Neutrophil (primary cell): ENCODE data around the gene TRIM15.

Experiments used
- H3K27ac ChIP-seq: fragments of 200-600 bp; sonication (generic); 2 replicates; pipeline ENCODE4 v1.5.1; 2016; ENCODE audit warnings: mild to moderate bottlenecking, moderate library complexity
- H3K27me3 ChIP-seq: fragments of 200-600 bp; sonication (generic); 2 replicates; pipeline ENCODE4 v1.6.0; 2016; ENCODE audit warnings: mild to moderate bottlenecking
- H3K36me3 ChIP-seq: fragments of 200-600 bp; sonication (generic); 2 replicates; pipeline ENCODE4 v1.5.1; 2017
- H3K4me1 ChIP-seq, 2 experiments: fragments of 200-600 bp in 1 of 2; sonication (generic) in 1 of 2; 1 replicate in 1 of 2; 2 replicates in 1 of 2; pipeline versions ENCODE4 v1.5.1 to v1.6.1; 2013 to 2016; ENCODE audit warnings: low read depth in 1 of 2, low read length in 1 of 2, mild to moderate bottlenecking in 1 of 2, moderate library complexity in 1 of 2; ENCODE audit not compliant: control insufficient read depth in 1 of 2, insufficient read depth in 1 of 2
- H3K4me3 ChIP-seq, 2 experiments: fragments of 200-600 bp in 1 of 2; sonication (generic) in 1 of 2; 1 replicate in 1 of 2; 2 replicates in 1 of 2; pipeline ENCODE4 v1.5.1; 2013 to 2016; ENCODE audit warnings: low read depth in 1 of 2, low read length in 1 of 2, mild to moderate bottlenecking in 1 of 2, moderate library complexity in 1 of 2
- H3K9me3 ChIP-seq: fragments of 200-600 bp; sonication (generic); 2 replicates; pipeline ENCODE4 v1.5.1; 2016
- TF ChIP-seq, protein P1 (sequence below): fragments of 200-600 bp; sonication (generic); IDR thresholded peaks from 2 replicates; pipeline ENCODE4 v1.5.1; 2016; ENCODE audit warnings: antibody characterized with exemption

Gene TRIM15

DNA sequence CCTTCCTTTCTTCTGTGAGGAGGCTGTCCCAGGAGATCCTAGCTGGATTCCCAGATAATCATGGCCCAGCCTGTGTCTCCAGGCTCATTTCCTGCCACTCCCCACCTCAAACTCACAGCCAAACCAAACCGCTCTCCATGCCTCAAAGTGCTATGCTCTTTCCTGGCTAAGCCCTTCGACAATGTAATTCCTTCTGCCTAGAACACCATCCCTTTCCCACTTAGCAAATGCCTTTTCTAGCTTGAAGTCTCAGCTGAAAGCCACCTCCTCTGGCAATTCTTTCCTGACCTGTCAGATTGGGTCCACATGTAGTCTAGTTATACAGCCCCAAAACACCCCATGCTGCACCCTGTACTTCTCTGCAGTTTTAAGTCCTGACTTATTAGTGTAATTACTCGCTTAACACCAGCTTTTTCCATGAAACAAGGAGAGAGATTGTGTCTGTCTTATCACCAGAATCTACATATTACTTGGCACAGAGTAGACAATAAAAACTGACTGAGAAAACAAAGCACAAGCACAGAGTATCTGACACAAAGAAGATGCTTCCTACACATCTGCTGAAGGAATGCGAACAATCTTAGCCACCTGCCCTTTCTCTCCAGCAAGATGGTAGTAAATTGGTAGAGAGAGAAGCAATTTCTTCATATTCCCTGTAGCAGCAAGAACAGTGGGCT lies 44.4 kb downstream of the TRIM15 start:
- Histone ChIP-seq H3K4me1 (peaks cover 35 to 39% of the 10 kb centered on the region in 2 experiments), H3K9me3 (no peaks in the 10 kb centered on the region), H3K4me3 (no peak overlapping the region), H3K27me3 (no peaks in the 10 kb centered on the region), H3K27ac (no peak overlapping the region), H3K36me3 (peaks cover 5% of the 10 kb centered on the region)
- TF ChIP-seq, protein P1, sequence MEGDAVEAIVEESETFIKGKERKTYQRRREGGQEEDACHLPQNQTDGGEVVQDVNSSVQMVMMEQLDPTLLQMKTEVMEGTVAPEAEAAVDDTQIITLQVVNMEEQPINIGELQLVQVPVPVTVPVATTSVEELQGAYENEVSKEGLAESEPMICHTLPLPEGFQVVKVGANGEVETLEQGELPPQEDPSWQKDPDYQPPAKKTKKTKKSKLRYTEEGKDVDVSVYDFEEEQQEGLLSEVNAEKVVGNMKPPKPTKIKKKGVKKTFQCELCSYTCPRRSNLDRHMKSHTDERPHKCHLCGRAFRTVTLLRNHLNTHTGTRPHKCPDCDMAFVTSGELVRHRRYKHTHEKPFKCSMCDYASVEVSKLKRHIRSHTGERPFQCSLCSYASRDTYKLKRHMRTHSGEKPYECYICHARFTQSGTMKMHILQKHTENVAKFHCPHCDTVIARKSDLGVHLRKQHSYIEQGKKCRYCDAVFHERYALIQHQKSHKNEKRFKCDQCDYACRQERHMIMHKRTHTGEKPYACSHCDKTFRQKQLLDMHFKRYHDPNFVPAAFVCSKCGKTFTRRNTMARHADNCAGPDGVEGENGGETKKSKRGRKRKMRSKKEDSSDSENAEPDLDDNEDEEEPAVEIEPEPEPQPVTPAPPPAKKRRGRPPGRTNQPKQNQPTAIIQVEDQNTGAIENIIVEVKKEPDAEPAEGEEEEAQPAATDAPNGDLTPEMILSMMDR: no peak

DNA sequence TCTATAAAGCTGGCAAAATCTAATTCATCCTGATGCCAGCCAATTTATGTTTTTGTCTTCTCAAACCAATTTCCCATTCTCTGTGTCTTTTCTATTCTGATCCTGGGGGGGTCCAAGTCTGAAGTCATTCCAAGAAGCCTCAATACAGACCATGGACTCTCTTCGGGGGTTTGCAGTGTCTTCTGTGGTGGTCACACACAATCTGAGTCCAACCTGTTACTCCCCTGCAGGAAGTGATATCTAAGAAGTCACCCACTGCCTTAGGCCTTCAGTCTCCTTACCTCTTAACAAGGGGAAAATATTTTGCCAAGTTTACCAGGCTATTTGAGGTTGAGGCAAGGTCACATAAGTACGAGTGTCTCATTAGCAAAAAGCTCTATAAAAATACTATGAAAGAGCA lies 48.0 kb downstream of the TRIM15 start:
- no peaks in the 10 kb centered on the region for H3K27me3 ChIP-seq
- TF ChIP-seq, protein P1: no peak
- H3K9me3 ChIP-seq: no peaks in the 10 kb centered on the region
- no peak overlapping the region for H3K4me3 ChIP-seq
- H3K36me3 ChIP-seq: no peaks in the 10 kb centered on the region
- H3K27ac ChIP-seq: no peak overlapping the region
- peaks cover 39% of the 10 kb centered on the region in 2 experiments for H3K4me1 ChIP-seq

DNA sequence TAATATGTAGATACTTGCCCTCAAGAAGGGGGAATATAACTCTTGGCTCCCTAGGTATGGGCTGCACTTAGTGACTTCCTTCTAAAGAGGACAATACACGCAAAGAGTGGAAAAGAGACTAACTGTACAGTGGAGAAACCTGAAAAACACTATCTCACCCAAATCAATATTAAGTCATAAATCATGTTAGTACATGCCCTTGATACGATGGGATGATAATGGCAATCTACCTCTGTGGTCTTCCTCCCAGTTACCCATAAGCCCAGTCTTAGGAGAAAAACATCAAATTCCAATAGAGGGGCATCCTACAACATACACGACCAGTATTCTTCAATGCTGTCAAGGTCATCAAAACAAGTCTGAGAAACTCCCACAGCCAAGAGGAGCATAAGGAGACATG lies 48.6 kb downstream of the TRIM15 start:
- no peaks in the 10 kb centered on the region for H3K36me3 ChIP-seq
- H3K27ac ChIP-seq: no peak overlapping the region
- TF ChIP-seq, protein P1: no peak
- H3K4me1 ChIP-seq: peaks cover 34 to 35% of the 10 kb centered on the region in 2 experiments
- no peaks in the 10 kb centered on the region for H3K9me3 ChIP-seq
- peak overlapping the region in 1 of 2 experiments; percentile 84 for H3K4me3 ChIP-seq
- H3K27me3 ChIP-seq: no peaks in the 10 kb centered on the region

- peaks cover 23 to 25% of the 10 kb centered on the region in 2 experiments for H3K4me1 ChIP-seq
- H3K27me3 ChIP-seq: no peaks in the 10 kb centered on the region
- peak within 1 kb of the TSS; percentile 94 for H3K27ac ChIP-seq
- H3K4me3 ChIP-seq: peak within 1 kb of the TSS; percentile 84 to 99
- no peaks in the 10 kb centered on the region for H3K36me3 ChIP-seq
- TF ChIP-seq, protein P1: peak; percentile 49
- H3K9me3 ChIP-seq: no peaks in the 10 kb centered on the region
These were observed 49.7 kb downstream of the TRIM15 start, which contains the start of gene TRIM26 for GRCh38 chr6:30212865-30213666. TRIM26 (minus strand) TSS chr6:30213406; CDS start chr6:30199103, 14,303 bp downstream.

DNA sequence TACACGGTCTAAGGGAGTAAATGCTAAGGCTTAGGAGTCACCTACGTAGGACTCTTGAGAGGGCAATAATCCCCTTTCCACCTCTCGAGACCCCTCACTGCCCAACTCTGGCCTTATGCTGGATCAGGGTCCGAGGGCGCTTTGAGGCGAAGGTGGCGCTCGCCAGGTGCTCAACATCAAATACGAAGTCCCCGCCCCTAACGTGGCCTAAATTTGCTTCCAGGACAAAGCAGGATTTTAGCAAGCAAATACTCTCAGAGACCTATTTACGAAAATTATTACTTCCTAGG lies 50.3 kb downstream of the TRIM15 start:
- Histone ChIP-seq H3K9me3 (no peaks in the 10 kb centered on the region), H3K27ac (peak overlapping the region; percentile 94), H3K4me1 (peaks cover 23 to 25% of the 10 kb centered on the region in 2 experiments), H3K4me3 (peak overlapping the region; percentile 84 to 99), H3K36me3 (no peaks in the 10 kb centered on the region), H3K27me3 (no peaks in the 10 kb centered on the region)
- TF ChIP-seq, protein P1: no peak
